Kasumi-1 (cell line): Measurements from ENCODE around the gene B4GALNT4.
"Not testable (repeated sequence)": the region's sequence is repeated elsewhere in the genome, so short reads cannot be mapped to it uniquely, and the experiment has no call there.

Experiments
- DNase-seq, 2 experiments: peaks; one replicate each; lab custom pipeline; 2025; lab: John Stamatoyannopoulos, UW

B4GALNT4 gene

GRCh38 chr11:375065-376025 is 6.0 kb downstream of the B4GALNT4 start:
- no peak for DNase-seq

GRCh38 chr11:376531-377173 is 7.4 kb downstream of the B4GALNT4 start:
- no peak for DNase-seq

- no peak for DNase-seq
Measured at GRCh38 chr11:377174-377865, 8.0 kb downstream of the B4GALNT4 start.

- DNase-seq: no peak
Measured at GRCh38 chr11:377883-378500, 8.7 kb downstream of the B4GALNT4 start.

- no peak for DNase-seq
Measured at GRCh38 chr11:379205-380094, 10.2 kb downstream of the B4GALNT4 start.

GRCh38 chr11:380095-380480 is 10.8 kb downstream of the B4GALNT4 start:
- DNase-seq: no peak

- DNase-seq: no peak
Measured at GRCh38 chr11:380491-380890, 11.2 kb downstream of the B4GALNT4 start.

GRCh38 chr11:380996-381395 is 11.7 kb downstream of the B4GALNT4 start:
- no peak for DNase-seq

- DNase-seq: no peak
Measured at GRCh38 chr11:381501-382072, 12.3 kb downstream of the B4GALNT4 start.

- DNase-seq: no peak
Measured at GRCh38 chr11:382081-382629, 12.9 kb downstream of the B4GALNT4 start.

- no peak for DNase-seq
Measured at GRCh38 chr11:383431-383830, 14.1 kb downstream of the B4GALNT4 start.

GRCh38 chr11:384511-384910 is 15.2 kb downstream of the B4GALNT4 start:
- DNase-seq: no peak

- no peak for DNase-seq
Measured at GRCh38 chr11:385594-386351, 16.5 kb downstream of the B4GALNT4 start.

GRCh38 chr11:386483-386882 is 17.2 kb downstream of the B4GALNT4 start:
- no peak for DNase-seq

- no peak for DNase-seq
Measured at GRCh38 chr11:387193-387793, 18.0 kb downstream of the B4GALNT4 start.

- not testable (repeated sequence) for DNase-seq
Measured at GRCh38 chr11:389369-389768, 20.1 kb downstream of the B4GALNT4 start.

- no peak for DNase-seq
Measured at GRCh38 chr11:390175-390574, 20.9 kb downstream of the B4GALNT4 start.

GRCh38 chr11:391117-392017 is 22.1 kb downstream of the B4GALNT4 start:
- no peak for DNase-seq
